ENCODE measurements around the gene PEX14.
"Not testable (repeated sequence)": the region's sequence is repeated elsewhere in the genome, so short reads cannot be mapped to it uniquely, and the experiment has no call there.

PEX14 gene

GRCh38 chr1:10497109-10497508, 22.4 kb downstream of the PEX14 start:
- no peak for DNase-seq

DNA sequence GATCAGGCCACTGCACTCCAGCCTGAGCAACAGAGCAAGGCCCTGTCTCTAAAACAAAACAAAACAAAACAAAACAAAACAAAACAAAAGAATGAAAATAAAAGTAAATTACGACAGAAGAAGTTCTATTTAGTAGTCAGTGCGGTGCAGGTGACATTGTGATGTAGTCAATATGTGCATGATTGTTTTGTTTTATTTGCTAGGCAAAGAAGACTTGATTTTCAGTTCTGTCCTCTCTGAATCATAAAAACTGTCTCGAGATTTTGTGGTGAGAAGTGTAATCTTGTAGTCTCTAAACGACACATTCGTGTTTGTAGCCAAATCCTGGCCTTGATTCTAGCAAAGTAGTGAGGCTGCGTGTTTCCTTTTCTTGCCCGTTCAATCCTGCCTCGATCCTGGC, 23.5 kb downstream of the PEX14 start:
- DNase-seq, result no peak

- DNase-seq, result no peak
These were observed 27.5 kb downstream of the PEX14 start for GRCh38 chr1:10502206-10502605.

DNA sequence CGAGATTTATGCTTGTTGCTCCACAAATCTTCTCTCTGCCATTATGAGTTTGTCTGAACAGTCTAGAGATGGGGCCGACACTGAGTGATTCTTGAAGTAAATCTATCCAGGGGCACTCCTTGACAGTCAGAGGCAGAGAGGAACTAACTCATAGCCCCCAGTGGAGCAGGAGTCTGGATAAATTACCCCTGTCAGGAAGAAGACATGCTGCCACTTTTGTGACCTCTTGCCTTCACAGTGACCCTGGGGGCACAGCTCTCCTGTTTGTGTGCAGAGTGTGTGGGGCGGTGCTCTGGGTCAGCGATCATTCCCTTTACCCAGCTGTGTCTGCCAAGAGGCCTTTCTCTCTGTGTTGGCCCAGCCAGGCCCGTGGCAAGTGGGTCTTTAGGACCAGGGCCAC, 29.5 kb downstream of the PEX14 start:
- no peak for DNase-seq

DNA sequence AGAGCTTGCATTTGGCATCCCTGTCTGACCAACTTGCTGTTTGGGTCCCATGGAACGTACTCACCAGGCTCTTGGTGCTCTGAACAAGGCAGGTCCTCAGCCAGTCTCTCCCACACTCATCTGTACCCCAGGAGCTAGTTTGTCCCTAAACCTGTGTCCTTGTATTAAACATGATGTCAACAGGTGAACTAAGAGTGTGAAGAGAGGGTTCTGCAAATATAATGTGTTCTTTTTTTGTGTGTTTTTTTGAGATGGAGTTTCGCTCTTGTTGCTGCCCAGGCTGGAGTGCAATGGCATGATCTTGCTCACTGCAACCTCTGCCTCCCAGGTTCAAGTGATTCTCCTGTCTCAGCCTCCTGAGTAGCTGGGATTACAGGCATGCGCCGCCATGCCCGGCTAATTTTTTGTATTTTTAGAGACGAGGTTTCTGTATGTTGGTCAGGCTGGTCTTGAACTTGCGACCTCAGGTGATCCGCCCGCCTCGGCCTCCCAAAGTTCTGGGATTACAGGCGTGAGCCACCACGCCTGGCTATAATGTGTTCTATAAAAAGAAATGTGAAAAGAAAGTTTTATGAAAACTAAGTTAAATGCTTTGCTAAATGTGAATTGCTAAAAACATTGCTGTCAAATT, 31.4 kb downstream of the PEX14 start:
- not testable (repeated sequence) for DNase-seq

GRCh38 chr1:10506677-10507047, 31.9 kb downstream of the PEX14 start:
- DNase-seq, result no peak

DNA sequence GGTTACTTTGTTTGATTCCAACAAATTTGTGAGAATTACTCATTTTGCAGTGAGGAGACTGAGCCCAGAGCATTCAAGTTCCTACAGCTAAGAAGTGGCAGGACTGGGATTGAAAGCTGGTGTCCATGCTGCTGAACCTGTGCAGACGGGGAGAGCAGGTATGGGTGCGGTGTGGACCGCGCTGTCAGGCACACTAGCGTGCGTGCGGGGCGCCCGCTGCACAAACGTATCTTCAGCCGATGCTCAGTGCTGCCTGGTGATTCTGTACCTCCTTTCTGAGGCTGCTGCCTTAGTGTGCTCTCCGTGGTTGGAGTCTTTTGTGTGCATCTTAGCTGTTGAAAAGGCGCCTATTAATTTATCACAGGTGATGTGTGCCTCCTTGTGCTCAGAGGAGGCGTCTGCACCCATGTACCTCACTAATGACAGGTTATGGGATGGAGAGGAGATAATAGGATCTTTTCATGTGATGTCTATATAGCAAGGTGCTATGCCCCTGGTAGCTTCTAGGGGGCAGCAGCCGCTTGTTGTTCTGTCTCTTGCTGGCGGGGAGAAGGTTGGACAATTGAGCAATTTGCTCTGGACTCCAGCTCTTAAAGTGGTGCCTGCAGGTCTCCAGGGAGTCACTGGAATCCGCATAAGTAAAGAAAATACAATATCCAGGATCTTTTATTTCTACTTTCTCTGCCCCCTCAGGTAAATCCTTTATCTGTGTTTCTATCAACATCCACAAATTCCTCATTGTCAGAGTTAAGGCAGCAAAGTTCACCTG, 32.5 kb downstream of the PEX14 start:
- DNase-seq, result peak; percentile 33

- DNase-seq, result no peak
These were observed 33.8 kb downstream of the PEX14 start for GRCh38 chr1:10508511-10508951.

GRCh38 chr1:10509809-10510509, 35.2 kb downstream of the PEX14 start:
- no peak for DNase-seq

GRCh38 chr1:10510520-10511493, 36.1 kb downstream of the PEX14 start:
- DNase-seq, result no peak

GRCh38 chr1:10511494-10511885, 36.7 kb downstream of the PEX14 start:
- DNase-seq, result no peak

DNA sequence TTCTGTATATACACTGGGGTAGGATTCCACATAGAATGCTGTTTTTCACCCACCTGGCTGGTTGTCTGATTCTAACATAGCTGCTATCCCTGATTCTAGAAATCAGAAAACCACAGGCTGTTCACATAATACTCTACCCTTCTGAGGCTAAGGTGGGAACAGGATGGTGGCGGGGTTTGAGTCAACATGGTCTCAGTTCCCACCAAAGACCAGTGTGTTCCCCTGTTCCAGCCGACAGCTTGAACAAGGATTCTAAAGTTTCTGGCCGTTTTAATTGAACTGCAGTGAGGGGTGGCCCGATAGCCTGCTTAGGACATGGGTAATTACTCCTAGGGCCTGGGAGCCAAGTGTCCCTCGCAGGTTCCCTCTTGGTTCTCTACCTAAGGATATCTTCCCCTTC, 38.4 kb downstream of the PEX14 start:
- no peak for DNase-seq

GRCh38 chr1:10514490-10515235, 39.9 kb downstream of the PEX14 start:
- no peak for DNase-seq

DNA sequence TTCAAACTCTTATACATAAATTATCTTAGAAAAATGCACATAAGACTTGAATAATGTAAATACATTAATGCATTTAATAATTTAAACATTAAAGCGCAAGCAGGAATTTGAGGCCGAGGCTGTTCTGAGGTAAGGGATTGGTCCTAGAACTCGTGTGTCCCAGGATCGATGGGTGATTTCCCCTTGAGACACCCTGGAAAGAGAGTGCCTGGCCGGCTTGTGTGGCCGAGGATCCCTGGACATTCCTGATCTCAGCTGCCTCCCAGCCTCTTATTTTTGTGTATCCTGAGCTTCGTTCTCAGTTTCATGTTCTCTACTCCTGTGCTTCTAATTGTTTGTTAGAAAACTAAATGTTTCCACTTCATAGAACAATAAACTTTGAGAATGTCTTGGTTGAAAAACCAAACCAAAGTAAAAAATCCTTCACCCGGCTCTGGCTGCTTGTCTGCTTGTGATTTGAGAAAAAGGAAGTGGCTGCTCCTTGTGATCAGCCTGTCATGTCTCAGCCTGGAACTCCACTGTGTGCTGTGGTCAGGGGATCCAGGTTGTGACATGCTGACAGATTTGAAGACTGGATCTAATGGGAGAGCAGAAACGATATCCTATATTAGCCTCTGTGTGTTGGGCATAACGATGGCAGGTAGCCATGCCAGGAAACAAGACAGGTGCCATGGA, 40.7 kb downstream of the PEX14 start:
- no peak for DNase-seq

GRCh38 chr1:10515976-10516750, 41.4 kb downstream of the PEX14 start:
- no peak for DNase-seq

DNA sequence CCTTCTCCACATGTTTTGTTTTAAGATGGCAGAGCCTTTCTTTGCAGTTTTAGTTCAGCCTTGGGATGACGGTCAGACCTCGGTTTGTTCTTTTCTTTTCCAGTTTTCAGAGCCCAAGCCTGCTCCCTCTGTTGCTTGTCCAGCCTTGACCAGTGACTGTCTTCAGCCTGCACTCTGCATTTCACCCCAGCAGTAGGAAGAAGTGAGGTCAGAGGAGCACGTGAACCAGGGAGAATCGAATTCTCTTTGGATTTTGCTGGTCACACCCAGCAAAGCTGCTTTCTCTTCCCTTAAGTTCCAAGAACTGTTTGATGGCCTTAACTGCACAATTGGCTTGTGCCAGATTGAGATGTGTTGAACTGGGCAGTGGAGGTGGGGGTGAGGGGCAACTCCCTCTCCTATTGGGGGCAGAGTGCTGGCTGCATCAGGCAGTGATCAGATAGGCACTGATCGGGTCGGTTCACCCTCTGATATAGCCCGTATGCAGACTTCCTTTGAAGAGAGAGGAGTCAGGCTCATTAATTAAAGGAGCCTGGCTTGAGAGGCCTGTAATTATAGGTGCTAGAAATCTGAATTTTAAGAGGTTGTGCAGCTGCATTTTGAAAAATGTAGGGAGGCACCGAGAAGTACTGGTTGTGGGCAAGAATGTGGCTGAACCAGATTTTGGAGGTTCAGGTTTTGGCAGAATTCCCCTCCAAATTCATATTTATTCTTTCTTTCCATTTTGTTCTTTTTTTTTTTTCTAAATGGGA, 42.4 kb downstream of the PEX14 start:
- DNase-seq, result no peak

DNA sequence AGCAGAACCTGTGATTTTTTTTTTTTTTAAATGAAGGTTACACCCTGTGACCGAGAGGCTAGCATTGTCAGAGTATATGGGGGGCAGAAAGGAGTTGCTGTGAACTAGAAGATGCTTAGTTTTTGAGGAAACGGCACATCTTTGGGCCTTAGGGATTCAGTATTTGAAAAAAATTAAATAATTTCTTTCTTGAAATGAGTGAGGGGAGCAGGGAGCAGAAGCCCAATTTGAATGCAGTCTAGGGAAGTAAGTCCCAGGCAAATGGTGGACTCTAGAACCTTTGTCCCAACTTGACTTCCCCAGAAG, 42.9 kb downstream of the PEX14 start:
- no peak for DNase-seq

DNA sequence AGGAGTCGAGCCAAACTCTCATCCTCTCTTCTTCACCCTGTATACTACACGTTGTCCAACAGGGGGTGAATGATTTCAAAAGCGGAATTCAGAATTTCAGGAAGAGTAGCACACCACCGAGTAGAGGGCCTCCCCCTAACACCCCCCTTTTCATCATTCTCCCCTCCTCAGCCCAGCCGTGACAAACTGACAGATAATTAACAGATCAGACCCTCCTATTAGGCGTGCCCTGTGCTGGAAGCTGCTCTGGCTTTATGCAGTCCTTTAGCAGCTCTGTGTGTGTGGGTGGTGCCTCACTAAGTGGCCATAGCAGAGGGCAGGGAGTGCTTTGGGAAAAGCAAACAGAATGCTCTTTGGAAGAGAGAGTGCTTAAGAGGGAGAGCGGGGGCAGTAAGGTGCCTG, 44.3 kb downstream of the PEX14 start:
- DNase-seq, result peak; percentile 26

- DNase-seq, result no peak
These were observed 45.7 kb downstream of the PEX14 start for GRCh38 chr1:10520497-10520896.

DNA sequence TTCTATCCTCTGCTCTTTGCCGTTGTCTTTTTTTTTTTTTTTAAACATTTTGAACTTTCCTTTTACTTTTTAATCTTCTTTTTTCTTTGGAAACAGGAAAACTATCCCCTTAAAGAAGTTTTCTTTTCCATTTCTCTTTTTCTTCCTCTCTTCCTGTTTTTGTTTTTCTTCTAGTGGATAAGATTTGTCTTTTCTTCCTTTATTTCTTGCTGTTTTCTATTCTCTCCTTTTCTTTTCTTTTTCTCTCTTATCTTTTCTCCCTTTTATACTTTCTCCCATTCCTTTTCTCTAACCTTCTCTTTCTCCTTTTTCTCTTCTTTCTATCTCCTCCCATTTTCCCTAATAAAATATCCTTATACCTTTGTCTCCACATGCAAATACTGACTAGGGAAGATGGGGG, 46.2 kb downstream of the PEX14 start:
- no peak for DNase-seq

Data from NCI-H774 (cell line).